ENCODE data around the gene STK32C. TPM values are rescaled to one million over a fixed set of nuclear protein-coding genes. Genes with fewer than 3 reads are reported as not detected.
"Not testable (repeated sequence)": the region's sequence is repeated elsewhere in the genome, so short reads cannot be mapped to it uniquely, and the experiment has no call there.

Gene STK32C
- total RNA-seq, 3 donors from 2014 or later = 5.6 to 12.8 (median 11.7) TPM

GRCh38 chr10:132162590-132163277, 145.0 kb downstream of the STK32C start:
- no peaks in the 10 kb centered on the region for H3K27me3 ChIP-seq
- TF ChIP-seq POLR2AphosphoS5 (IDR thresholded peaks at IDR 0.05) = no peak
- TF ChIP-seq POLR2A (IDR thresholded peaks at IDR 0.05) = no peak
- no peak for TF ChIP-seq CTCF (IDR thresholded peaks at IDR 0.05)
- no peak for DNase-seq (ENCODE audit: low spot score in 2 of 2)
- no peak overlapping the region for H3K27ac ChIP-seq
- no peaks in the 10 kb centered on the region for H3K4me1 ChIP-seq
- H3K4me3 ChIP-seq = no peak overlapping the region
- intact Hi-C loops (cut with DNase I; ENCODE audit: low total_unique reads) = no loop called here
- H3K36me3 ChIP-seq = no peaks in the 10 kb centered on the region
- H3K9me3 ChIP-seq = no peaks in the 10 kb centered on the region

DNA sequence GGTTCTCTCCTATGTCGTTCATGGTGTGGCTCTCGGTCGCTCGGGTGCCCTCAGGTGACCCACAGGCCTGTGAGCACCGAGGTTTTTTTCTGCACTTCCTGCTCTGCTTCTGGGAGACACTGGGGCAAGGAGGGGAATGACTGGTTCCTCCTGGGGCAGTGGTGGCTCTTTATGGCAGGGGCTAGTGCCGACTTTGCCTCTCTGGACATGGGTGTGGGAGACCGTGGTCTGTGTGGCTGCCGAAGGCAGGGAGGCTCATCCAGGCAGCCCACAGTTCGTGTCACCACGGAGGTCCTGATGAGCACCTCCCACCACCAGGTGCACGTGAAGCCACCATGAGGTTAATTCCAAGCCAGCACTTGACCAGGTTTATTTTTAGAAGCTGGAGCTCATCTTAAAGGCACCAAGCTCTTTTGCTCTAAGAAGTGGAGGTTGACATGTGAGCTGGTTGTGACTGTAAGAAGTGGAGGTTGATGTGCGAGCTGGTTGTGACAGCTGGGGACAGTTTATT, 145.7 kb downstream of the STK32C start:
- H3K4me3 ChIP-seq = no peak overlapping the region
- DNase-seq (ENCODE audit: low spot score in 2 of 2) = no peak
- H3K27ac ChIP-seq = no peak overlapping the region
- H3K4me1 ChIP-seq = no peaks in the 10 kb centered on the region
- no peaks in the 10 kb centered on the region for H3K36me3 ChIP-seq
- H3K27me3 ChIP-seq = no peaks in the 10 kb centered on the region
- H3K9me3 ChIP-seq = no peaks in the 10 kb centered on the region
- intact Hi-C loops (cut with DNase I; ENCODE audit: low total_unique reads) = no loop called here
- TF ChIP-seq CTCF (IDR thresholded peaks at IDR 0.05) = no peak
- TF ChIP-seq POLR2AphosphoS5 (IDR thresholded peaks at IDR 0.05) = no peak
- no peak for TF ChIP-seq POLR2A (IDR thresholded peaks at IDR 0.05)

DNA sequence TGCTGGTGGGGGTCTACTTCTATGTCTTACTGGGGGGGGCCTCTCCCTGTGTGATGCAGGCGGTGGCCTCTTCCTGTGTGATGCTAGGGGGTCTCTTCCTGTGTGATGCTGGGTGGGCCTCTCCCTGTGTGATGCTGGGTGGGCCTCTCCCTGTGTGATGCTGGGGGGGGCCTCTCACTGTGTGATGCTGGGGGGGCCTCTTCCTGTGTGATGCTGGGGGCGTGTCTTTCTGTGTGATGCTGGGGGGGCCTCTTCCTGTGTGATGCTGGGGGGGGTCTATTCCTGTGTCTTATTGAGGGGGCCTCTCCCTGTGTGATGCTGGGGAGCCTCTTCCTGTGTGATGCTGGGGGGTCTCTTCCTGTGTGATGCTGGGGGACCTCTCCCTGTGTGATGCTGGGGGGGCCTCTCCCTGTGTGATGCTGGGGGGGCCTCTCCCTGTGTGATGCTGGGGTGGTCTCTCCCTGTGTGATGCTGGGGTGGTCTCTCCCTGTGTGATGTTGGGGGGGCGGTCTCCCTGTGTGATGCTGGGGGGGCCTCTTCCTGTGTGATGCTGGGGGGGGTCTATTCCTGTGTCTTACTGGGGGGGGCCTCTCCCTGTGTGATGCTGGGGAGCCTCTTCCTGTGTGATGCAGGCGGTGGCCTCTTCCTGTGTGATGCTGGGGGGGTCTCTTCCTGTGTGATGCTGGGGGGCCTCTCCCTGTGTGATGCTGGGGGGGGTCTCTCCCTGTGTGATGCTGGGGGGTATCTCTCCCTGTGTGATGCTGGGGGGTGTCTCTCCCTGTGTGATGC, 146.7 kb downstream of the STK32C start:
- H3K27me3 ChIP-seq; intact Hi-C loops (cut with DNase I; ENCODE audit: low total_unique reads); H3K4me1 ChIP-seq; DNase-seq (ENCODE audit: low spot score in 2 of 2); H3K36me3 ChIP-seq; H3K9me3 ChIP-seq; H3K4me3 ChIP-seq; H3K27ac ChIP-seq: not testable (repeated sequence)

GRCh38 chr10:132160231-132160630, 147.5 kb downstream of the STK32C start:
- H3K9me3 ChIP-seq; H3K4me3 ChIP-seq; H3K4me1 ChIP-seq; H3K36me3 ChIP-seq; DNase-seq (ENCODE audit: low spot score in 2 of 2); H3K27ac ChIP-seq; H3K27me3 ChIP-seq; intact Hi-C loops (cut with DNase I; ENCODE audit: low total_unique reads): not testable (repeated sequence)

GRCh38 chr10:132159302-132160230, 148.2 kb downstream of the STK32C start:
- intact Hi-C loops (cut with DNase I; ENCODE audit: low total_unique reads); H3K27ac ChIP-seq; H3K36me3 ChIP-seq; H3K27me3 ChIP-seq; H3K4me1 ChIP-seq; H3K4me3 ChIP-seq; H3K9me3 ChIP-seq; DNase-seq (ENCODE audit: low spot score in 2 of 2): not testable (repeated sequence)

DNA sequence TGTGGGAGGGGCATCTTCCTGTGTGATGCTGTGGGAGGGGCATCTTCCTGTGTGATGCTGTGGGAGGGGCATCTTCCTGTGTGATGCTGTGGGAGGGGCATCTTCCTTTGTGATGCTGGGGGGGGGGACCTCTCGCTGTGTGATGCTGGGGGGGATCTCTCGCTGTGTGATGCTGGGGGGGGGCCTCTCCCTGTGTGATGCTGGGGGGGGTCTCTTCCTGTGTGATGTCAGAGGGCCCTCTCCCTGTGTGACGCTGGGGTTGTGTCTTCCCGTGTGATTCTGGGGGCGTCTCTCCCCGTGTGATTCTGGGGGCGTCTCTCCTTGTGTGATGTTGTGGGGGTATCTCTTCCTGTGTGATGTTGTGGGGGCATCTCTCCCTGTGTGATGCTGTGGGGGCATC, 148.9 kb downstream of the STK32C start:
- Histone ChIP-seq H3K4me1 (no peaks in the 10 kb centered on the region), H3K27ac (no peak overlapping the region), H3K4me3 (no peak overlapping the region), H3K27me3 (no peaks in the 10 kb centered on the region), H3K9me3 (no peaks in the 10 kb centered on the region), H3K36me3 (no peaks in the 10 kb centered on the region)
- TF ChIP-seq CTCF (IDR thresholded peaks at IDR 0.05) = no peak
- TF ChIP-seq POLR2A (IDR thresholded peaks at IDR 0.05) = no peak
- TF ChIP-seq POLR2AphosphoS5 (IDR thresholded peaks at IDR 0.05) = no peak
- no peak for DNase-seq (ENCODE audit: low spot score in 2 of 2)
- intact Hi-C loops (cut with DNase I; ENCODE audit: low total_unique reads) = no loop called here

All from breast epithelium (tissue), 4 donors.